NT2/D1 (cell line): ENCODE measurements around the gene IAH1.

ENCODE experiments used
- YY1 ChIP-seq: IDR thresholded peaks from 2 replicates; pipeline ENCODE4 v1.6.1; 2011; ENCODE audit not compliant: insufficient read length, insufficient read depth
- ZNF274 ChIP-seq: IDR thresholded peaks from 2 replicates; pipeline ENCODE4 v1.6.1; 2011; ENCODE audit warnings: mild to moderate bottlenecking, low read depth, low read length

DNA sequence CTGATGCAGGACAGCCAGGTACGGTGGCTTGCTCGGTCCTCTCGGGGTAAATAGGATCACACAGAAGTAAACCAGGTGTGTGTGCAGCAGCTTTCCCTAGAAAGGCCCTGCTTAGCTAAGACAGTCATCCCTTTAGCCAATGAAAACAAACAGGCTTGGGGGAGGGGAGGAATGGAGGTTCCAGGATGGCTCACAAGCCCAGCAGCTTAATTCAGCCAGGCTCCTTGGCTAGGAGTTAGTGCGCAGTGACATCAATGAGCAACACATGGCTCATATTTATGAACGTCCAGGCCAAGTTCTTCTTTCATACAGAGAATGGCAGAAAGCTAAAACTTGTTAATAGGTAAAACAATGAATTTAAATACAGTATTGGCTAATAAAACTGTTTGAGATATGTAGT, 10.2 kb downstream of the IAH1 start:
- TF ChIP-seq YY1 (no peak), ZNF274 (no peak)
